Measurements from ENCODE around the gene MPND. TPM values are rescaled to one million over a fixed set of nuclear protein-coding genes. Genes with fewer than 3 reads are reported as not detected.

Gene MPND
- total RNA-seq, 3 donors from 2014 or later: 43.8 to 82.8 (median 49.0) TPM

- ATAC-seq (no peak), DNase-seq (no peak)
- intact Hi-C loops (cut with DNase I, micrococcal nuclease): no loop called here
- no peaks in the 10 kb centered on the region for H3K36me3 ChIP-seq (ENCODE audit: low read depth)
- peaks cover 29% of the 10 kb centered on the region for H3K4me1 ChIP-seq (ENCODE audit: low read depth)
- no peak overlapping the region for H3K4me3 ChIP-seq
- no peaks in the 10 kb centered on the region for H3K9me3 ChIP-seq
- TF ChIP-seq CTCF (IDR thresholded peaks at IDR 0.05): no peak
Measured at GRCh38 chr19:4378886-4379285, 35.5 kb downstream of the MPND start.

DNA sequence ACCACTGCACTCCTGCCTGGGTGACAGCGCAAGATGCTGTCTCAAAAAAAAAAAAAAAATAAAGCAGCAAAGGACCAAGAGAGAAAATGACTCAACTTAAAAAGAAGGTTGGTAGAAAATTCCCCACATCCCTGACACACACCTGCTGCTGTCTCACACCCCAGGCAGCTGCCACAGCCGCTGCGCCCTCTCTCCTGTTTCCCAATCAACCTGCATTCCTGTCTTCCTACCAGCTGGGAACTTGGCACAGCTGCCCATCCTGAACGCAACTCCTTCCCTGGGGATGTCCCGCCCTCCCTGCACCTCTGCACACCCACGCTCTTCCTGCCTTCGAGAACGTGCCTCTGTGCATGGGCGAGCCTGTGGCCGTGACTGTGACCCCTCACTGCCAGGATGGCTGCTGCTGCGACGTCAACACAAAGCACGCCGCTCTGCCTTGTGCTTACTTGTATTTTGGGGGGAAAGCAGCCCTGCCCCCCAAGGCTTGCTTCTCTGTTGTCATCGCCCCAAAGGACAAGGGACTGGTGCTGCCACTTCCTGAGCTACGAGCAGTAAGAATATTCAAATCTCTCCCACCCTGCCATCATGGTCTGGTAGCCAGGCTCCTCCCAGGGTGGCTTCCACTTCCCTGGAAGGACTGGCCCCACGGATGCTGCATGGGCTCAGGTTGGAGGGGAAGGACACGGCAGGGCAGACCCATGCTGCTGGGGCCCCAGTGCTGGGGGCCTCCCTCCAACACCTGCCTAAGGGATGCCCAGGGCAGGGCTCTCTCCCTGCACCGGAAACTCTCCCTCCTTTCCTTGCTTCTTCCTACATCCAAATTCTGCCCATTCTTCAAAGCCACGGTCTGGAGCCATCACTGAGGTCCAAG lies 36.3 kb downstream of the MPND start:
- DNase-seq (peak in 2 of 3 donors; percentile 40 to 43), ATAC-seq (peak; percentile 46)
- no peak for TF ChIP-seq CTCF (IDR thresholded peaks at IDR 0.05)
- intact Hi-C loops (cut with DNase I, micrococcal nuclease): no loop called here
- H3K36me3 ChIP-seq (ENCODE audit: low read depth): no peaks in the 10 kb centered on the region
- no peaks in the 10 kb centered on the region for H3K9me3 ChIP-seq
- H3K4me3 ChIP-seq: no peak overlapping the region
- peaks cover 22% of the 10 kb centered on the region for H3K4me1 ChIP-seq (ENCODE audit: low read depth)

DNA sequence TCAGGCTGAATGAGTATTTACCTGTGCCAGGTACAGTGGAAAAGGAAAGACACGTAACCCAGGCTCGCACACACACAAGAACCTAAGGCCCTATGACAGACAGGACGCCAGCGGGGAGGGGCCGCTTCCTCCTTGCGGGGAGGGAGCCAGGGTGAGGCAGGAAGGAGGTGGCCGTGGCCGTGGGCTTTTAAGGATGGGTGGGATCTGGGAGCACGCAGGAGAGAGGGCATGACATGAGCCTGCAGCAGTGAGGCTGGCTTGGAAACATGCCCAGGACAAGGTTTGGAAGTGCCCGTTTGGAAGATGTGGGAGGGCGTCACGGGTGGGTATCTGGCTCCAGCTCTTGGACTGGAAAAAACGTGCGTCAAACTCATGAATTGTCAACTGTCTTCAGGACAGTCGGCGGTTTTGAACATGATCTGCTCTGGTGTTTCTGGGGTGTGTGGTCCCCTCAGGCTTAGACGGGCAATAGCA lies 36.9 kb downstream of the MPND start:
- Histone ChIP-seq H3K9me3 (no peaks in the 10 kb centered on the region), H3K4me1 (ENCODE audit: low read depth) (peaks cover 15% of the 10 kb centered on the region), H3K36me3 (ENCODE audit: low read depth) (no peaks in the 10 kb centered on the region), H3K4me3 (no peak overlapping the region)
- intact Hi-C loops (cut with DNase I, micrococcal nuclease): no loop called here
- peak; percentile 49 to 82 (median 55) for DNase-seq
- peak; percentile 62 for ATAC-seq
- no peak for TF ChIP-seq CTCF (IDR thresholded peaks at IDR 0.05)

DNA sequence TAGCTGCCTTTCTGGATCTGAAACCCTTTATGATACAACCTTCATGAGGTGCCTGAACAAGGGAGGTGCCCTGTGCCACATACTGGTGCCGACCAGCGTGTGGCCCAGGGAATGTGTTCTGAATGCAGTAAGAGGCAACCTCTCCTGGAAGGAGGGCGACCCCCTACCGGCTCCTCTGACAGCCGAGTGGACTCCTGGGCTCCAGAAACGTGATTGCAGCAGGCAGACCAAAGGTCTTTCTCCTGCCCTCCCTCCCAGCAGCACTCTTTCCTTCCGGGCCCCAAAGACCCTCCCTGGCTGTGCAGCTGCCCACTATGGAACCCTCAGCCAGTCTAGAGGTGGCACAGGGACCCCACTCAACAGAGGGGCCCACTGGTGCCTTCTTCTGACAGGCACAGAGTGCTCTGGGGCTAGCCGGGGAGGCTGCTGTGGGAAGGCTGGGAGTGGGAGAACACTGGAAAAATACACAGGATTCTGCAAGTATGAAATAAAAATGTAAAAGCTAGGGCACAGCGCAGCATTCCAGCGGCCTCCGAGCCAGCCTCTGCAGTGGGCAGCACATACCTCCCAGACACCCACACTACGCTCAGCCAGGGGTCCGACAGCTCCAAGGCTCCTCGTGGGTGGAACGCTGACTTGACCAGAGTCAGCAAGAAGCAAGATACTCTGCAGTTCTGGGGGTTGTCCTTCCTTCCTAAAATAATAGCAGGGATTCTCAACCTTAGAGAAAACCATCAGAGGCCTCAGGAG lies 42.1 kb downstream of the MPND start:
- Histone ChIP-seq H3K4me1 (ENCODE audit: low read depth) (peaks cover 2% of the 10 kb centered on the region), H3K9me3 (no peaks in the 10 kb centered on the region), H3K36me3 (ENCODE audit: low read depth) (no peaks in the 10 kb centered on the region), H3K4me3 (no peak overlapping the region)
- TF ChIP-seq CTCF (IDR thresholded peaks at IDR 0.05): no peak
- DNase-seq: no peak
- ATAC-seq: no peak
- intact Hi-C loops (cut with DNase I, micrococcal nuclease): no loop called here

- Histone ChIP-seq H3K4me1 (ENCODE audit: low read depth) (peaks cover 5% of the 10 kb centered on the region), H3K9me3 (no peaks in the 10 kb centered on the region), H3K4me3 (no peak overlapping the region), H3K36me3 (ENCODE audit: low read depth) (no peaks in the 10 kb centered on the region)
- DNase-seq (no peak), ATAC-seq (no peak)
- TF ChIP-seq CTCF (IDR thresholded peaks at IDR 0.05): no peak
- intact Hi-C loops (cut with DNase I, micrococcal nuclease): no loop called here
Measured at GRCh38 chr19:4386041-4386782, 42.9 kb downstream of the MPND start.
